K562 (cell line): ENCODE measurements around the gene TSPAN14. TPM values are rescaled to one million over a fixed set of nuclear protein-coding genes. Genes with fewer than 3 reads are reported as not detected.

Source experiments
- E2F8 ChIP-seq: fragments of 450-650 bp; IDR thresholded peaks from 2 replicates; pipeline ENCODE4 v1.7.1; 2018; ENCODE audit warnings: mild to moderate bottlenecking, low read depth; ENCODE audit not compliant: partially characterized antibody
- GTF2A2 ChIP-seq: IDR thresholded peaks from 2 replicates; pipeline ENCODE4 v1.6.1; 2016; ENCODE audit warnings: mild to moderate bottlenecking, missing genetic modification characterization, missing compliant biosample characterization
- KLF13 ChIP-seq: fragments of 450-650 bp; IDR thresholded peaks from 2 replicates; pipeline ENCODE4 v1.6.1; 2016; ENCODE audit warnings: missing genetic modification characterization, low read depth, mild to moderate bottlenecking, missing compliant biosample characterization, moderate library complexity, borderline replicate concordance
- MYC ChIP-seq, 2 experiments: fragments of 250-450 bp in 1 of 2; sonication (Bioruptor Pico) in 1 of 2; IDR thresholded peaks; 2 replicates each; pipeline versions ENCODE4 v1.5.1 to v1.6.1; 2012 to 2021; ENCODE audit warnings: low read depth in 2 of 2, borderline replicate concordance in 1 of 2, improper control_type of control experiment in 1 of 2, low read length in 1 of 2, mild to moderate bottlenecking in 1 of 2, moderate library complexity in 1 of 2
- SAP30 ChIP-seq: fragments of 200-600 bp; sonication (generic); IDR thresholded peaks from 2 replicates; pipeline ENCODE4 v1.6.1; 2012; ENCODE audit warnings: borderline replicate concordance, low read depth, mild to moderate bottlenecking, moderate library complexity, low read length, control low read depth, inconsistent platforms; ENCODE audit not compliant: insufficient read depth, poor library complexity, severe bottlenecking
- ZNF407 ChIP-seq: fragments of 450-650 bp; IDR thresholded peaks from 2 replicates; pipeline ENCODE4 v1.6.1; 2016; ENCODE audit warnings: low read depth
- ZNF511 ChIP-seq: sonication (generic); formaldehyde crosslinking; IDR thresholded peaks from 2 replicates; pipeline ENCODE4 v1.8.0; 2022; ENCODE audit warnings: mild to moderate bottlenecking, missing genetic modification reagents
- polyA plus RNA-seq, 8 experiments: library from polyadenylated mRNA; depleted of rRNA in 4 of 8; stranded (reverse) in 5 of 8; unstranded in 3 of 8; fragments of >200 nt; fragmentation: Nextera tagmentation in 2 of 8; fragmentation: Illumina TruSeq in 1 of 8; extraction: Ambion mirVana in 2 of 8; extraction: Trizol in 1 of 8; gene quantifications; 2 replicates each; pipeline versions ENCODE4 v1.2.1 to v1.2.3, GENCODE V29; 2011 to 2014; ENCODE audit warnings: inconsistent platforms in 1 of 8, missing spikeins in 1 of 8
- total RNA-seq, 7 experiments: library from RNA; depleted of rRNA in 6 of 7; stranded (reverse); fragments of >200 nt in 6 of 7; fragmentation: Illumina TruSeq in 2 of 7; extraction: Trizol in 2 of 7; gene quantifications; 2 replicates each; pipeline versions ENCODE4 v1.2.1 to v1.2.3, GENCODE V29; 2011 to 2021; ENCODE audit warnings: low replicate concordance in 1 of 7
- TF ChIP-seq, protein P1 (sequence below): fragments of 250-450 bp; sonication (Bioruptor Pico); IDR thresholded peaks from 2 replicates; pipeline ENCODE4 v1.9.0; 2021; ENCODE audit warnings: mild to moderate bottlenecking
- TF ChIP-seq, protein P2 (sequence below): sonication (generic); formaldehyde crosslinking; IDR thresholded peaks from 2 replicates; pipeline ENCODE4 v1.9.0; 2022; ENCODE audit warnings: mild to moderate bottlenecking, missing genetic modification reagents

The TSPAN14 gene
- total and polyA plus RNA-seq, 9 of the 15 experiments (the other 6 are each of a cell fraction or from before 2014, with no cell fraction given) = 5.8 to 92.9 (median 23.3) TPM

DNA sequence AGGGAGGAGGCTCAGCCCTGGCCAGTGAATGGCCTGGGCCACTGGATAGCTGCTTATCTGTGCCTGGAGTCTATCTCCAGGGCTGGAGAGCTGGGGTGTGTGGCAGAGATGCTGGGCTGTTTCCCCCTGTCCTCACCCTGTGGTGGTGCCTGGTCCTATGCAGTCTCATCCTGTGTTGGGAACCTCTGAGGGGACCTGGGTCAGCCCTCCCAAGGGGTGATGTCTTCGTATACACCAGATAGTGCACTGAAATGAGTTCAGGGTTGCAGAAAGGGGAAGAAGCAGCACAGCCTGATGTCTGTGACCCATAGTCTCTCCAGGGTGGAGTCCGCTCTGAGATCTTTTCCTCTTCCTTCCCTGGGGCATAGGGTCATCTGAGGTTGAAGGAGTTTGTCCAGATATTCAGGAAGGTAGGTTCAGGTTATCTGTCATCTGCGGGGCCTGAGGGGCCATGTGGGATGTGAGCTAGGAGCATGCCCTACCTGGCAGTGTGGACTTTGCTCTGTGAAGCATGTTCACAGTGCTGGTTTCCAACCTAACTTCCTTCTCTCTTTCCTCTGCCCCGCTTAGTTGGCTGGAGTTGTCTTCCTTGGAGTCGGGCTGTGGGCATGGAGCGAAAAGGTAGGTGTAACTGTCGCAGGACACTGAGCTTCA is 50.2 kb downstream of the TSPAN14 start (continued):
- TF ChIP-seq SAP30 (no peak), E2F8 (no peak), ZNF511 (no peak), ZNF407 (no peak), MYC (IDR thresholded peaks at IDR 0.05; ENCODE audit: low read depth, low read length) (peak; percentile 31; the same call in 1 of the 2 replicates), MYC (CRISPR knock-in tag; IDR thresholded peaks at IDR 0.05; ENCODE audit: borderline replicate concordance, low read depth) (no peak), KLF13 (tag) (no peak), GTF2A2 (no peak)
- TF ChIP-seq, protein P1, sequence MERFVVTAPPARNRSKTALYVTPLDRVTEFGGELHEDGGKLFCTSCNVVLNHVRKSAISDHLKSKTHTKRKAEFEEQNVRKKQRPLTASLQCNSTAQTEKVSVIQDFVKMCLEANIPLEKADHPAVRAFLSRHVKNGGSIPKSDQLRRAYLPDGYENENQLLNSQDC (CRISPR knock-in tag) = no peak
- TF ChIP-seq, protein P2, sequence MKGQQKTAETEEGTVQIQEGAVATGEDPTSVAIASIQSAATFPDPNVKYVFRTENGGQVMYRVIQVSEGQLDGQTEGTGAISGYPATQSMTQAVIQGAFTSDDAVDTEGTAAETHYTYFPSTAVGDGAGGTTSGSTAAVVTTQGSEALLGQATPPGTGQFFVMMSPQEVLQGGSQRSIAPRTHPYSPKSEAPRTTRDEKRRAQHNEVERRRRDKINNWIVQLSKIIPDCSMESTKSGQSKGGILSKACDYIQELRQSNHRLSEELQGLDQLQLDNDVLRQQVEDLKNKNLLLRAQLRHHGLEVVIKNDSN = no peak
